Endothelial cell of umbilical vein (primary cell): ENCODE data around the gene KLHL26. TPM values are rescaled to one million over a fixed set of nuclear protein-coding genes. Genes with fewer than 3 reads are reported as not detected.

Experiments
- BruUV-seq: library from RNA; stranded (reverse); fragments of 400-500 nt; replicated peaks from 2 replicates; lab custom pipeline; 2021; lab: Mats Ljungman, UMichigan
- CTCF ChIA-PET: fragments of 300-600, 350-600 bp; sonication (Branson Sonifier 250); formaldehyde crosslinking; loops from one replicate; lab custom pipeline; 2021; ENCODE audit warnings: antibody characterized with exemption, inconsistent platforms; lab: Charles Lee
- POLR2A ChIA-PET: fragments of 300-600, 350-600 bp; sonication (Branson Sonifier 250); formaldehyde crosslinking; loops from one replicate; lab custom pipeline; 2021; ENCODE audit warnings: antibody characterized with exemption, inconsistent platforms; lab: Charles Lee
- DNase-seq: peaks from one replicate; pipeline ENCODE4 v3.0.0-alpha.2; 2011; ENCODE audit warnings: low read depth, low spot score
- FAIRE-seq: peaks from 2 replicates; lab custom pipeline; 2011; peaks lifted over from hg19 to GRCh38; lab: Jason Lieb, UNC
- H2AFZ ChIP-seq: 2 replicates; pipeline ENCODE4 v1.6.0; 2012; ENCODE audit warnings: low read depth, low read length, control low read depth, inconsistent platforms
- H3K27ac ChIP-seq: 2 replicates; pipeline ENCODE4 v1.5.1; 2011; ENCODE audit warnings: low read depth, mild to moderate bottlenecking, control low read depth, low read length, moderate library complexity; ENCODE audit not compliant: insufficient read depth
- H3K27me3 ChIP-seq, 2 experiments: 2 replicates each; pipeline versions ENCODE4 v1.6.0 to v1.6.1; 2011; ENCODE audit warnings: low read length in 2 of 2, mixed read lengths in 1 of 2; ENCODE audit not compliant: control insufficient read depth in 2 of 2, insufficient read depth in 2 of 2
- H3K36me3 ChIP-seq, 2 experiments: 2 replicates in 1 of 2; 3 replicates in 1 of 2; pipeline ENCODE4 v1.5.1; 2011; ENCODE audit warnings: low read length in 2 of 2, mild to moderate bottlenecking in 1 of 2, moderate library complexity in 1 of 2; ENCODE audit not compliant: control insufficient read depth in 2 of 2, insufficient read depth in 2 of 2; ENCODE audit errors: extremely low read depth in 1 of 2
- H3K4me1 ChIP-seq: 3 replicates; pipeline ENCODE4 v1.5.1; 2011; ENCODE audit warnings: mild to moderate bottlenecking, low read length; ENCODE audit not compliant: control insufficient read depth, insufficient read depth; ENCODE audit errors: extremely low read depth
- H3K4me2 ChIP-seq: 2 replicates; pipeline ENCODE4 v1.6.1; 2011; ENCODE audit warnings: low read length, control low read depth, mixed read lengths; ENCODE audit not compliant: insufficient read depth
- H3K4me3 ChIP-seq, 3 experiments: fragments of 200-600 bp in 1 of 3; sonication (generic), shearing (Covaris generic) in 1 of 3; replicated peaks in 1 of 3; 2 replicates each; pipeline ENCODE4 v1.5.1; 2011 to 2016; ENCODE audit warnings: control low read depth in 3 of 3, low read length in 3 of 3, mild to moderate bottlenecking in 2 of 3, inconsistent platforms in 1 of 3, low read depth in 1 of 3, moderate library complexity in 1 of 3; ENCODE audit not compliant: insufficient read depth in 1 of 3
- H3K79me2 ChIP-seq: 2 replicates; pipeline ENCODE4 v1.6.0; 2012; ENCODE audit warnings: low read length, inconsistent platforms; ENCODE audit not compliant: control insufficient read depth, insufficient read depth
- H3K9ac ChIP-seq: replicated peaks from 2 replicates; pipeline ENCODE3; 2011; ENCODE audit warnings: low read length, control low read depth; ENCODE audit not compliant: insufficient read depth; ENCODE audit errors: extremely low read depth
- H3K9me1 ChIP-seq: replicated peaks from 3 replicates; pipeline ENCODE4 v1.6.0; 2011; ENCODE audit warnings: mild to moderate bottlenecking, low read length; ENCODE audit not compliant: control insufficient read depth, insufficient read depth; ENCODE audit errors: extremely low read depth
- H3K9me3 ChIP-seq: replicated peaks from 2 replicates; pipeline ENCODE4 v1.5.1; 2012; ENCODE audit warnings: low read length, inconsistent platforms; ENCODE audit not compliant: control insufficient read depth, insufficient read depth
- H4K20me1 ChIP-seq: replicated peaks from 2 replicates; pipeline ENCODE3; 2011; ENCODE audit warnings: mild to moderate bottlenecking, low read length; ENCODE audit not compliant: control insufficient read depth, insufficient read depth; ENCODE audit errors: extremely low read depth
- CTCF ChIP-seq, 2 donors: IDR thresholded peaks; 1 replicate in 1 of 2; 2 replicates in 1 of 2; pipeline ENCODE4 v1.5.1; 2011; ENCODE audit warnings: low read length in 2 of 2, mild to moderate bottlenecking in 2 of 2, moderate library complexity in 2 of 2, control low read depth in 1 of 2, inconsistent platforms in 1 of 2, low read depth in 1 of 2; ENCODE audit not compliant: insufficient read depth in 1 of 2; ENCODE audit errors: extremely low read depth in 1 of 2
- EZH2 ChIP-seq: IDR thresholded peaks from 2 replicates; pipeline ENCODE4 v1.6.1; 2012; ENCODE audit warnings: borderline replicate concordance, low read depth, mild to moderate bottlenecking, moderate library complexity, low read length, inconsistent platforms; ENCODE audit not compliant: severe bottlenecking
- FOS ChIP-seq: IDR thresholded peaks from 2 replicates; pipeline ENCODE4 v1.6.1; 2011; ENCODE audit warnings: mild to moderate bottlenecking, low read length, moderate library complexity, borderline replicate concordance; ENCODE audit not compliant: insufficient read depth
- GATA2 ChIP-seq: IDR thresholded peaks from 2 replicates; pipeline ENCODE4 v1.7.0; 2011; ENCODE audit warnings: low read depth, mild to moderate bottlenecking, moderate library complexity, mixed read lengths, low read length; ENCODE audit not compliant: insufficient read length, insufficient read depth
- JUN ChIP-seq: IDR thresholded peaks from 2 replicates; pipeline ENCODE4 v1.6.1; 2011; ENCODE audit warnings: borderline replicate concordance, low read depth; ENCODE audit not compliant: insufficient read length, insufficient read depth
- MAX ChIP-seq: IDR thresholded peaks from 2 replicates; pipeline ENCODE4 v1.6.1; 2011; ENCODE audit not compliant: insufficient read depth, insufficient read length
- MYC ChIP-seq: IDR thresholded peaks from one replicate; pipeline ENCODE4 v1.6.1; 2011; ENCODE audit warnings: mild to moderate bottlenecking, low read depth, low read length
- POLR2A ChIP-seq: IDR thresholded peaks from 2 replicates; pipeline ENCODE4 v1.6.1; 2012; ENCODE audit warnings: low read depth, mild to moderate bottlenecking, control low read depth, low read length
- POLR2AphosphoS5 ChIP-seq: IDR thresholded peaks from 2 replicates; pipeline ENCODE4 v1.6.1; 2012; ENCODE audit warnings: low read depth, mild to moderate bottlenecking, control low read depth, low read length, moderate library complexity; ENCODE audit not compliant: insufficient read depth
- dilution Hi-C: fragments of 300-500 bp; cut with MboI; formaldehyde crosslinking; loops from one replicate; pipeline ENCODE4 v1.15.0; 2019; ENCODE audit warnings: low sequenced_read_pairs; ENCODE audit not compliant: extremely low pct_ligation_motif_present
- intact Hi-C: fragments of 100-400 bp; cut with micrococcal nuclease; formaldehyde crosslinking; loops from one replicate; pipeline ENCODE4 v1.10.0; 2022
- polyA plus RNA-seq, 4 experiments: library from polyadenylated mRNA; depleted of rRNA in 3 of 4; stranded (reverse) in 3 of 4; unstranded in 1 of 4; fragments of >200 nt; gene quantifications; 2 replicates each; pipeline versions ENCODE4 v1.2.1 to v1.2.3, GENCODE V29; 2011 to 2012; ENCODE audit warnings: missing spikeins in 1 of 4
- total RNA-seq: library from RNA; stranded (reverse); gene quantifications from 2 replicates; pipeline ENCODE4 v1.2.3, GENCODE V29; 2021

KLHL26 gene
- total and polyA plus RNA-seq, 2 donors (not counting 3 experiments of a cell fraction or from before 2014, with no cell fraction given), result 2.4 to 6.2 TPM

- Histone ChIP-seq H3K4me3 (no peak overlapping the region), H3K4me2 (no peak overlapping the region), H3K9me3 (no peaks in the 10 kb centered on the region), H3K9ac (no peak overlapping the region), H3K9me1 (no peaks in the 10 kb centered on the region), H4K20me1 (no peaks in the 10 kb centered on the region), H3K27ac (no peak overlapping the region), H3K79me2 (no peaks in the 10 kb centered on the region), H2AFZ (no peak overlapping the region), H3K4me1 (no peaks in the 10 kb centered on the region), H3K36me3 (peaks cover 2 to 9% of the 10 kb centered on the region in 2 experiments), H3K27me3 (no peaks in the 10 kb centered on the region)
- DNase-seq (no peak), FAIRE-seq (no peak)
- TF ChIP-seq GATA2, result no peak
- TF ChIP-seq POLR2A, result no peak
- TF ChIP-seq JUN, result no peak
- no peak for TF ChIP-seq CTCF (IDR thresholded peaks at IDR 0.05; ENCODE audit: extremely low read depth in 1 of 2, insufficient read depth in 1 of 2, low read depth in 1 of 2, low read length in 2 of 2)
- no TSS peak for BruUV-seq
- intact Hi-C loops, result no loop called here
- ChIA-PET POLR2A (no interaction called here), CTCF (no interaction called here)
- dilution Hi-C loops, result no loop called here
Measured at GRCh38 chr19:18667531-18668251, 30.9 kb downstream of the KLHL26 start.

- intact Hi-C loops, result no loop called here
- ChIA-PET POLR2A (no interaction called here), CTCF (no interaction called here)
- Histone ChIP-seq H3K36me3 (peaks cover 2 to 9% of the 10 kb centered on the region in 2 experiments), H2AFZ (no peak overlapping the region), H3K9ac (no peak overlapping the region), H3K27me3 (no peaks in the 10 kb centered on the region), H3K4me3 (no peak overlapping the region), H3K79me2 (no peaks in the 10 kb centered on the region), H3K9me1 (no peaks in the 10 kb centered on the region), H4K20me1 (no peaks in the 10 kb centered on the region), H3K4me2 (no peak overlapping the region), H3K9me3 (no peaks in the 10 kb centered on the region), H3K4me1 (no peaks in the 10 kb centered on the region), H3K27ac (no peak overlapping the region)
- DNase-seq (no peak), FAIRE-seq (no peak)
- BruUV-seq, result no TSS peak
- dilution Hi-C loops, result no loop called here
- TF ChIP-seq POLR2AphosphoS5, result no peak
- no peak for TF ChIP-seq FOS
- TF ChIP-seq MAX, result no peak
- TF ChIP-seq CTCF (IDR thresholded peaks at IDR 0.05; ENCODE audit: extremely low read depth in 1 of 2, insufficient read depth in 1 of 2, low read depth in 1 of 2, low read length in 2 of 2), result no peak
- TF ChIP-seq MYC, result no peak
- TF ChIP-seq EZH2, result no peak
- no peak for TF ChIP-seq JUN
- TF ChIP-seq POLR2A, result no peak
- TF ChIP-seq GATA2, result no peak
Measured at GRCh38 chr19:18668252-18668631, 31.4 kb downstream of the KLHL26 start.
